ENCODE results near the gene AMN. TPM values are rescaled to one million over a fixed set of nuclear protein-coding genes. Genes with fewer than 3 reads are reported as not detected.

The AMN gene
- polyA plus RNA-seq, 1 of the 3 experiments (the other 2 are of a cell fraction): 0.03 TPM

GRCh38 chr14:102962111-102962627 lies 39.7 kb downstream of the AMN start:
- Histone ChIP-seq H3K79me2 (ENCODE audit: insufficient read depth) (no peaks in the 10 kb centered on the region), H3K9ac (no peak overlapping the region), H3K27me3 (ENCODE audit: insufficient read depth) (no peaks in the 10 kb centered on the region), H3K9me3 (no peaks in the 10 kb centered on the region), H2AFZ (ENCODE audit: low read depth) (no peak overlapping the region), H3K27ac (ENCODE audit: low read depth in 2 of 2, low read length in 1 of 2) (no peak overlapping the region), H3K4me2 (no peak overlapping the region), H3K4me1 (ENCODE audit: control insufficient read depth in 1 of 2, insufficient read depth in 2 of 2, low read depth in 1 of 2, low read length in 1 of 2) (peaks cover 0 to 9% of the 10 kb centered on the region in 2 experiments; a peak in 1 of 4 replicates), H3K9me2 (no peaks in the 10 kb centered on the region), H3K4me3 (ENCODE audit: low read depth in 2 of 2, low read length in 1 of 2) (no peak overlapping the region), H3K36me3 (replicated peaks in 1 of 2; ENCODE audit: control insufficient read depth in 1 of 2, insufficient read depth in 2 of 2, low read length in 1 of 2) (peaks cover 65 to 80% of the 10 kb centered on the region in 2 experiments), H3F3A (replicated peaks; ENCODE audit: insufficient read depth) (peaks cover 9% of the 10 kb centered on the region), H4K20me1 (ENCODE audit: insufficient read depth) (no peaks in the 10 kb centered on the region)
- POLR2A ChIA-PET: no interaction called here
- CTCF ChIA-PET: no interaction called here
- no peak for DNase-seq
- TF ChIP-seq RAD21 (IDR thresholded peaks at IDR 0.05; ENCODE audit: low read length): no peak
- no peak for TF ChIP-seq SIN3A (IDR thresholded peaks at IDR 0.05; ENCODE audit: borderline replicate concordance, low read depth, low read length)
- TF ChIP-seq NRF1 (IDR thresholded peaks at IDR 0.05; ENCODE audit: low read depth, low read length): no peak
- no peak for TF ChIP-seq FOSL2 (IDR thresholded peaks at IDR 0.05; ENCODE audit: borderline replicate concordance, low read depth)
- 96% methylated on average over 9 of the region's 9 CpGs for WGBS (ENCODE audit: low lambda C conversion rate)

GRCh38 chr14:102964152-102964730 lies 41.8 kb downstream of the AMN start:
- 96% methylated on average over 36 of the region's 39 CpGs for WGBS (ENCODE audit: low lambda C conversion rate)
- Histone ChIP-seq H3K4me2 (no peak overlapping the region), H3K27me3 (ENCODE audit: insufficient read depth) (no peaks in the 10 kb centered on the region), H3F3A (replicated peaks; ENCODE audit: insufficient read depth) (peaks cover 9% of the 10 kb centered on the region), H3K9me3 (no peaks in the 10 kb centered on the region), H3K9ac (no peak overlapping the region), H3K4me1 (ENCODE audit: control insufficient read depth in 1 of 2, insufficient read depth in 2 of 2, low read depth in 1 of 2, low read length in 1 of 2) (no peaks in the 10 kb centered on the region), H3K9me2 (no peaks in the 10 kb centered on the region), H3K79me2 (ENCODE audit: insufficient read depth) (no peaks in the 10 kb centered on the region), H3K27ac (ENCODE audit: low read depth in 2 of 2, low read length in 1 of 2) (no peak overlapping the region), H2AFZ (ENCODE audit: low read depth) (no peak overlapping the region), H4K20me1 (ENCODE audit: insufficient read depth) (no peaks in the 10 kb centered on the region), H3K4me3 (ENCODE audit: low read depth in 2 of 2, low read length in 1 of 2) (no peak overlapping the region), H3K36me3 (replicated peaks in 1 of 2; ENCODE audit: control insufficient read depth in 1 of 2, insufficient read depth in 2 of 2, low read length in 1 of 2) (peaks cover 67 to 81% of the 10 kb centered on the region in 2 experiments)
- POLR2A ChIA-PET: no interaction called here
- TF ChIP-seq EP300 (IDR thresholded peaks at IDR 0.05; ENCODE audit: borderline replicate concordance in 1 of 2, low read depth in 1 of 2, low read length in 1 of 2) (no peak), YY1 (IDR thresholded peaks at IDR 0.05; ENCODE audit: low read depth) (no peak), MEF2A (IDR thresholded peaks at IDR 0.05; ENCODE audit: borderline replicate concordance, low read depth) (no peak), RXRA (IDR thresholded peaks at IDR 0.05; ENCODE audit: borderline replicate concordance, low read depth) (no peak), PBX3 (IDR thresholded peaks at IDR 0.05) (no peak), RCOR1 (IDR thresholded peaks at IDR 0.05; ENCODE audit: low read length) (no peak), CHD2 (IDR thresholded peaks at IDR 0.05; ENCODE audit: low read length, partially characterized antibody) (no peak), FOXM1 (IDR thresholded peaks at IDR 0.05; ENCODE audit: low read depth) (no peak), IRF3 (IDR thresholded peaks at IDR 0.05; ENCODE audit: low read depth, low read length) (no peak), EZH2phosphoT487 (IDR thresholded peaks at IDR 0.05; ENCODE audit: borderline replicate concordance, low read depth) (no peak), RFX5 (IDR thresholded peaks at IDR 0.05; ENCODE audit: low read length) (no peak), POLR2AphosphoS5 (IDR thresholded peaks at IDR 0.05; ENCODE audit: low read depth, low read length) (no peak), USF1 (IDR thresholded peaks at IDR 0.05; ENCODE audit: borderline replicate concordance, low read depth) (no peak), USF2 (IDR thresholded peaks at IDR 0.05; ENCODE audit: borderline replicate concordance, low read depth, low read length) (no peak), ZBTB33 (IDR thresholded peaks at IDR 0.05; ENCODE audit: borderline replicate concordance, low read depth) (no peak), TCF12 (IDR thresholded peaks at IDR 0.05) (no peak), GATA2 (CRISPR knock-in tag; IDR thresholded peaks at IDR 0.05) (no peak), FOXJ3 (CRISPR knock-in tag; IDR thresholded peaks at IDR 0.05) (no peak)
- CTCF ChIA-PET: no interaction called here
- no peak for DNase-seq
